ENCODE measurements around the gene SLC38A6. TPM values are rescaled to one million over a fixed set of nuclear protein-coding genes. Genes with fewer than 3 reads are reported as not detected.

The SLC38A6 gene
- total RNA-seq (10 to 100 TPM; 12.5 to 50.3 (median 25.0) TPM), polyA plus RNA-seq (10 to 100 TPM; 25.6 to 53.9 (median 28.0) TPM)
- long read RNA-seq, donor 1, transcript SLC38A6-201 (16 exons, 1,688 nt) = major isoform, 8 of 8 reads
- long read RNA-seq, donor 1, partial matches to known transcripts = 0 of 8 reads
- long read RNA-seq, donor 1, other reads (novel, unspliced or antisense) = 0 of 8 reads
- long read RNA-seq, donor 2, partial matches to known transcripts = 0 of 3 reads
- long read RNA-seq, donor 2, other reads (novel, unspliced or antisense) = 0 of 3 reads
- long read RNA-seq, donor 3, transcript SLC38A6-201 (16 exons, 1,688 nt) = major isoform, 9 of 9 reads
- long read RNA-seq, donor 3, partial matches to known transcripts = 0 of 9 reads
- long read RNA-seq, donor 3, other reads (novel, unspliced or antisense) = 0 of 9 reads
- long read RNA-seq, donor 4, transcript SLC38A6-201 (16 exons, 1,688 nt) = major isoform, 8 of 27 reads
- long read RNA-seq, donor 4, partial matches to known transcripts = 1 of 27 reads
- long read RNA-seq, donor 4, other reads (novel, unspliced or antisense) = 17 of 27 reads
- long read RNA-seq, donor 5, partial matches to known transcripts = 2 of 21 reads
- long read RNA-seq, donor 5, other reads (novel, unspliced or antisense) = 15 of 21 reads
- long read RNA-seq, donor 6, partial matches to known transcripts = 0 of 6 reads
- long read RNA-seq, donor 6, other reads (novel, unspliced or antisense) = 5 of 6 reads
- long read RNA-seq, donor 7, partial matches to known transcripts = 0 of 4 reads
- long read RNA-seq, donor 7, other reads (novel, unspliced or antisense) = 0 of 4 reads
- long read RNA-seq, donor 8, partial matches to known transcripts = 0 of 5 reads
- long read RNA-seq, donor 8, other reads (novel, unspliced or antisense) = 0 of 5 reads
- long read RNA-seq, donor 9, partial matches to known transcripts = 0 of 3 reads
- long read RNA-seq, donor 9, other reads (novel, unspliced or antisense) = 0 of 3 reads
- long read RNA-seq, donor 10 = 0 reads

GRCh38 chr14:60980811-60981632 lies at the start of gene SLC38A6, which contains the start of gene TRMT5:
Gene SLC38A6, plus strand, starts transcription at chr14:60981245. Its CDS starts 33 bp downstream, at chr14:60981278.
Gene TRMT5, minus strand, starts transcription at chr14:60981079. Its CDS starts 106 bp downstream, at chr14:60980973.
- DNase-seq = peak; percentile 92 to 98 (median 95)
- Histone ChIP-seq H3K27ac (peak within 1 kb of the TSS in 4 of 5 donors; percentile 50 to 90 (median 79)), H3K4me1 (replicated peaks in 1 of 2) (peaks cover 0 to 42% of the 10 kb centered on the region in 2 donors), H3K4me3 (peak within 1 kb of the TSS; percentile 13 to 89 (median 76)), H3K9me3 (replicated peaks in 1 of 3) (no peaks in the 10 kb centered on the region), H3K36me3 (replicated peaks in 1 of 2) (peaks cover 0 to 10% of the 10 kb centered on the region in 2 donors), H3K27me3 (no peaks in the 10 kb centered on the region)
- intact Hi-C loops (cut with DNase I) = loop anchor here in 1 of 2 donors (5.0 kb wide), 1 partner anchor 249 kb away; the partner anchor contains the start of gene MNAT1
- 0 to 1% (median 1%) methylated on average over 23 to 59 of the region's 59 CpGs for WGBS, 4 donors
- TF ChIP-seq CTCF (IDR thresholded peaks at IDR 0.05) (no peak), POLR2A (IDR thresholded peaks at IDR 0.05) (peak; percentile 21 to 55)

- H3K4me1 ChIP-seq (replicated peaks in 1 of 2) = no peaks in the 10 kb centered on the region
- H3K36me3 ChIP-seq (replicated peaks in 1 of 2) = no peaks in the 10 kb centered on the region
- WGBS, 4 donors = 92 to 96% (median 94%) methylated on average over 8 of the region's 8 CpGs
Measured at GRCh38 chr14:60933920-60934655, 47.0 kb upstream of the SLC38A6 start.

GRCh38 chr14:60935319-60935718 lies 45.7 kb upstream of the SLC38A6 start:
- H3K36me3 ChIP-seq (replicated peaks in 1 of 2) = no peaks in the 10 kb centered on the region
- no peak overlapping the region for H3K27ac ChIP-seq
- intact Hi-C loops (cut with DNase I) = no loop called here
- no peaks in the 10 kb centered on the region for H3K27me3 ChIP-seq
- TF ChIP-seq CTCF (IDR thresholded peaks at IDR 0.05) (no peak), POLR2A (IDR thresholded peaks at IDR 0.05) (no peak)
- no peaks in the 10 kb centered on the region for H3K4me1 ChIP-seq (replicated peaks in 1 of 2)
- DNase-seq = no peak
- H3K4me3 ChIP-seq = no peak overlapping the region
- H3K9me3 ChIP-seq (replicated peaks in 1 of 3) = no peaks in the 10 kb centered on the region

More at GRCh38 chr14:60933920-60934655, 47.0 kb upstream of the SLC38A6 start:
- TF ChIP-seq CTCF (IDR thresholded peaks at IDR 0.05) = no peak
- TF ChIP-seq POLR2A (IDR thresholded peaks at IDR 0.05) = no peak
- Histone ChIP-seq H3K27ac (no peak overlapping the region), H3K27me3 (no peaks in the 10 kb centered on the region), H3K9me3 (replicated peaks in 1 of 3) (no peaks in the 10 kb centered on the region), H3K4me3 (no peak overlapping the region)
- intact Hi-C loops (cut with DNase I) = no loop called here
- DNase-seq = no peak
